DOHH2 (cell line): ENCODE results near the gene GPR161.

Experiments
- CTCF ChIP-seq: fragments of 200-600 bp; sonication (generic); IDR thresholded peaks from one replicate; pipeline ENCODE4 v1.5.1; 2014; ENCODE audit warnings: antibody characterized with exemption, mild to moderate bottlenecking, low read depth, low read length; ENCODE audit not compliant: poor library complexity, severe bottlenecking
- EZH2phosphoT487 ChIP-seq: fragments of 200-600 bp; sonication (generic); IDR thresholded peaks from 2 replicates; pipeline ENCODE4 v1.6.1; 2017; ENCODE audit warnings: borderline replicate concordance, mild to moderate bottlenecking, antibody characterized with exemption, low read length, moderate library complexity, mixed read lengths

GRCh38 chr1:168031627-168032026, 105.1 kb downstream of the GPR161 start:
- TF ChIP-seq CTCF (no peak), EZH2phosphoT487 (no peak)
